HUDEP-2 (cell line): Measurements from ENCODE around the gene PTPN7.

ENCODE experiments used
- DNase-seq, 76 experiments: peaks; one replicate each; lab custom pipeline; 2025; ENCODE audit not compliant: unreplicated experiment in 76 of 76; lab: John Stamatoyannopoulos, UW

Gene PTPN7

DNA sequence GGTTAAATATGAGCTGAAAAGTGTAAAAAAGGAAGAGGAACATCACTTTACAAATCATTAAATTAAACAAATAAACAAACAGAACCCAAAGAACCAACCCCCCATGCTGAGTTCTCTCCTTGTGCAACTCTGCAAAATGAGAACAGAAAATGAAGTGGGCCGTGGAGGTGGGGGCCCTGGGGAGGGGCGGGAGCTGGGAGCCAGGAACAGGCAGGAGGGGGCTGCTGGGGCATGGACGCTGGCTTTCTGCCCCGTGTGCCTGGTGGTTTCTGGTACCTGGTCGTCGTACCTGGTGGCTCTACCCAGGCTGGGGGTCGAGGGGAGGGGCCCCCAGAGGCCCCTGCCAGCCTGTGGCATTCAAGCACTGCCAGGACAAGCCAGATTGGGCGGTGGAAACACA is 26.9 kb downstream of the PTPN7 start:
- no peak for DNase-seq

DNA sequence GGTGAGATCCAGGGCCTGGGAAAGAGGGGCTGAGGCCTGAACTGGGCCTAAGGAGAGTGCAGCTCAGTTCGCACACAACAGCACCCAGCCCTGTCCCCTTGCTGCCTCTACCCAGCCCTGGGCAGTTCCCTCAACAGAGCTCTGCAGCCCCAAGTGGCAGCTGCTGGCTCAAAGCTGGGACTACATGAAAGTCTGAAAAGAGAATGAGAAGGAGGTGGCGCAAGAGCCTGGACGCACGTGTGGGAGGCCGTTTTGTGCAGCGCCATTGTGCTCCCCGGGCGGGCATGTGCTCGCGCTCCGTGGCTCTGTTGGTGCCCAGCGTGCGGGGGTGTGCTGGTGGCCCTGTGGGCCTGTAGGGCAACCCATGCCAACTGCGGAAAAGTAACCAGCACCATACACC is 27.4 kb downstream of the PTPN7 start:
- no peak for DNase-seq

DNA sequence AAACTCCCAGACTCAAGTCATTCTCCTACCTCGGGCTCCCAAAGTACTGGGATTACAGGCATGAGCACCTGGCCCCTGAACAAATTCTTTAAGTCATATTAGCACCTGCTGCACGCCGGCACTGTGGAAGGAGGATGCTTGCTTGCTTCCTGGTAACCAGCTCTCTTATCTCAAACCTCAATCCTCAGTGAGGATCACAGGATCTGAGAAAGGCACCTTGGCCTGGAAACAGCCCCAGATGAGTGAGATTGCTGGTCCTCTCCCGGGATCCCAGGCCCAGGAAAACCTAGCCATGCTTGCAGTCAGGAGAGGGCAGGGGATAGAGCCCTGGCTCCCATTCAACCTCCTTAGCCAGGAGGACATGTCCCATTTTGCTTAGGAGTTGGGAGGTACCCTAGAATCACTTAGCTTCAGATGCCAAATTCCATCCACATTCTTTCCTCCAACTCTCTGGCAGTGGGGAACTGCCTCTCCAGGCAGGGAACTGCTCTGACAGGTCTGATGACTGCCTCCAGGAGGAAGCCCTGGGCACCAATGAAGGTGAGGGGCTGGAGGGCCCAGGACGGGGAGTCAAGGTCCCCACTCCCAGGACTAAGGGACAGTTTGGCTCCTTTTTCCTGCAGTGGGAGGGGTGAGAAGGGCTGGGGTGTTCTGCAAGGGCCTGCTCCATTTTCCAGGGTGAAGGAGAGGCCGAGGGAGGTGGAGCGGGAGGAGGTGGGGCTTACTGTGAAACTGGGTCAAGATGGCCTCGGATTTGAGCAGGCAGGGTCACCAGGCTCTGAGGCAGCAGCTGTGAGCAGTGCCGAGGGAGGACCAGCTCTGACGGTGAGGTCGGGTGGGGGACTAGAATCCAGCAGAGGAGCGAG is 28.2 kb downstream of the PTPN7 start:
- no peak for DNase-seq

DNA sequence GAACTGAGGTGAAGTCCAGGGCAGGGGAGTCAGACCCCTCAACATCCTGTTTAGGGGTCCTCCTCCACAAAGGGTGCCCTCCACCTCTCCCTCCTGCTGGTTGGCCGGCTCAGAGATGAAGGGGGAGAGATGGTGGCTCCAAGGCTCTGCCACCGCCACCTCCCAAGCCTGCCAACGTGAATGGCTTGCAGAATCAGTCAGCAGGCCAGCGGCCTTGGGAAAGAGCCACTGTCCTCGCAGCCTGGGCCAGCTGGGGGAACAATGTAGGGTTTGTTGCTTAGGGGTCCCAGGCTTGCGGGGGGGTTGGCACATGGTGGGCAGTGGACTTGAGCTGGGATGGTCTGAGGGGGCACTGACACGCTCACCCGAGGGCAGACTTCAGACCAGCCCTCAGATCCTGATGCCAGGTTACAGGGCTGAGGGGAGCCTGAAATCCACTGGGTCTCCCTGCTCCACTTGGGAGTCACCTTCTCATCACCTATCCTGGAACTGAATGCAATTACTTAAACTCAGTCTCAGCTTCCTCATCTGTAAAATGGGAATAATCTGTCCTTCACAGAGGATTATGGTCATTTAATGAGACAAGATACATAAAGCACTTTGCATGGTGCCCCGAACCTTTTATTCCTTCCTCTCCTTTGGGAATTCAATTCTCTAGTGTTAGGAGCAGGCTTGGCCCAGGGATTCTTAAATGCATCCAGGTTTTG is 29.4 kb downstream of the PTPN7 start:
- no peak for DNase-seq

DNA sequence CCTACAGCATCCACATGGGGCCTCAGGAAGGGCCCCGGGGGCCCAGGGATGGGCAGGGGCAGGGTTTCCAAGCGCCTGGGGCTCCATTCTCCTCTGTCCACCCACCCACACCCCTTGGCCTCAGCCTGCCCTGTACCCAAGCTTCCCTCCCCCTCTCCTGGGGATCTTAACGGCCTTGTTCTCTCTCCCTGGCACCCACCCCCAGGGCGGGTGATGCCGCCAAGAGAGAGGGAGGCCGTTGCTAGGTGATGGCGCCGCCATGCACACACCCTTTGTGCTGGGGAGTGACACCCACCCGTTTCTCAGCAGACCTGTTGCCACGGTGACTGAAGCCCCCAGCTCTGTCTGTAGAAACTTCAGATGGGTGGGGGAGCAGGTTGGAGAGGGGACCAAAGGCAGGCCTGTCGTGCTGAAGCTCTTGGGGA is 30.1 kb downstream of the PTPN7 start:
- DNase-seq = no peak

DNA sequence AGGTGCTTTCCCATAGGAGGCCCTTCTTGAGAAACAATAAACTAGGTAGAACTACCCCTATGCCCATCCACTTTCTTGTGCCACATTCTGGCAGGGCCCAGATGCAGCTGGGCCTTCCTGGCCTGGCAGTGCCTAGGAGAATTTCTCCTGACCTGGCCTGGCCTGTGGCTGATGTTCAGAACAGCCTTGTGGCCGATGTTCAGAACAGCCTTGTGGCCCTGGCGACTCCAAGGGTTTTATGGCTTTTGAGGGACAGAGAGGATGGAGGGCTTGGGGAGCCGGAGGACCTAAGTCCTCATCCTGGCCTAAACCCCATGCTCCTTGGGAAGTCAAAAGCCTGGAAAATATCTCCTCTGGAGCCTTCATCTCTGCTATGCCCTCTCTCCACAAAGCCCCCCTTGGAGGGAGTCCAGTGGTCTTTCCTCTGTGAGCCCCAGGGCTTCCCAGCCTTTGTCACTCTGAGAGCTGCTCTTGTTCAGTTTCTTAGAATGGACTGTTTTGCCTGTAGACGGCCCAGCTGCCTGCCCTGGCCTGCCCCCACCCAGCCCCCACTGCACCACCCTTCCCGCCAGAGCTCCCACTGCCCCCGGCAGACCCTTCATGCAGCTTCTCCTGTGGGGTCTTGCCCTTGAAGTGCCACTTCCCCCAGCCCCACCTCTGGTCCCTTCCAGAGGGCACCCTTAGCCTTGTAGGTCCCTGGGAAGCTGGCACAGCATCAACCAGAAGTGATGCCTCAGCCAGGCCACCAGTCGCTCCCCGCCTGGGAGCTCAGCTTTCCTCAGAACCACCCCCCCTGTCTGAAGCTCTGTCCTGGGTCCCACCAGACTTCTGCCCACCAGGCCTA is 30.7 kb downstream of the PTPN7 start:
- DNase-seq = no peak

DNA sequence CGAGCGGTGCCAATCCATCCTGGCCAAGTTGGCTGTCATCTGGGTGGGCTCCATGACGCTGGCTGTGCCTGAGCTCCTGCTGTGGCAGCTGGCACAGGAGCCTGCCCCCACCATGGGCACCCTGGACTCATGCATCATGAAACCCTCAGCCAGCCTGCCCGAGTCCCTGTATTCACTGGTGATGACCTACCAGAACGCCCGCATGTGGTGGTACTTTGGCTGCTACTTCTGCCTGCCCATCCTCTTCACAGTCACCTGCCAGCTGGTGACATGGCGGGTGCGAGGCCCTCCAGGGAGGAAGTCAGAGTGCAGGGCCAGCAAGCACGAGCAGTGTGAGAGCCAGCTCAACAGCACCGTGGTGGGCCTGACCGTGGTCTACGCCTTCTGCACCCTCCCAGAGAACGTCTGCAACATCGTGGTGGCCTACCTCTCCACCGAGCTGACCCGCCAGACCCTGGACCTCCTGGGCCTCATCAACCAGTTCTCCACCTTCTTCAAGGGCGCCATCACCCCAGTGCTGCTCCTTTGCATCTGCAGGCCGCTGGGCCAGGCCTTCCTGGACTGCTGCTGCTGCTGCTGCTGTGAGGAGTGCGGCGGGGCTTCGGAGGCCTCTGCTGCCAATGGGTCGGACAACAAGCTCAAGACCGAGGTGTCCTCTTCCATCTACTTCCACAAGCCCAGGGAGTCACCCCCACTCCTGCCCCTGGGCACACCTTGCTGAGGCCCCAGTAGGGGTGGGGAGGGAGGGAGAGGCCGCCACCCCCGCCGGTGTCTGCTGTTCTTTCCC is 32.4 kb downstream of the PTPN7 start:
- DNase-seq = no peak

DNA sequence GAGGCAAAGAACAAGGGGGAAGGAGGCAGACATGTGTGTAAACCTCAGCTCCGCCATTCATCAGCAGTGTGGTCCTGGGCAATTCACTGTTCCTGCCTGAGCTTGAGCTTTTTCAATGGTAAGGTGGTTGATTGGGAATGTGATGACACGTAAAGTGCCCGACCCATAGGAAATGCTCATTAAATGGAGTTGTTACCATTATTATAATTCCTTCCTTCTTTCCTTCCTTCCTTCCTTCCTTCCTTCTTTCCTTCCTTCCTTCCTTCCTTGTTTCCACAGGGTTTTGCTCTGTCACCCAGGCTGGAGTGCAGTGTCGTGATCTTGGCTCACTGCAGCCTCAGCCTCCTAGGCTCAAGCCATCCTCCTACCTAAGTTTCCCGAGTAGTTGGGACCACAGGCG is 33.3 kb downstream of the PTPN7 start:
- DNase-seq = no peak

DNA sequence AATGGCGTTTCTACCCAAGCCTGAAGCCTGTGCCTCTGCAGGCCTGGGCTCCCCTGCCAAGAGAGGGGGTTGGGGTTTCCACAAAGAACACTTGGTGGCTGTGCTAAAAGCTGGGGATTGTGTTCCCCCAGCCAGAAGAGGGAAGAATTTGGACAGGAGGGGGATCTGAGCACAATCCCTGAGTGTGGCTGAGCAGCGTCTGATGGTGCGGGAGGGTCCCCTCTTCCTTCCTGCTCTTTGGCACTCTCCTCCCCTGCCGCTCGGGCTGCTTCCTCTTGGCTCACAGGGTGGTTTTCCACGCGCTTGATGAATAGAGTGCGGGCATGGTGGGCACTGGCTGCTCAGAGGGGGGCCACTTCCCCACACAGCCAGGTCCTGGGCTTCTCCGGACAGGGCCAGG is 34.0 kb downstream of the PTPN7 start:
- no peak for DNase-seq

DNA sequence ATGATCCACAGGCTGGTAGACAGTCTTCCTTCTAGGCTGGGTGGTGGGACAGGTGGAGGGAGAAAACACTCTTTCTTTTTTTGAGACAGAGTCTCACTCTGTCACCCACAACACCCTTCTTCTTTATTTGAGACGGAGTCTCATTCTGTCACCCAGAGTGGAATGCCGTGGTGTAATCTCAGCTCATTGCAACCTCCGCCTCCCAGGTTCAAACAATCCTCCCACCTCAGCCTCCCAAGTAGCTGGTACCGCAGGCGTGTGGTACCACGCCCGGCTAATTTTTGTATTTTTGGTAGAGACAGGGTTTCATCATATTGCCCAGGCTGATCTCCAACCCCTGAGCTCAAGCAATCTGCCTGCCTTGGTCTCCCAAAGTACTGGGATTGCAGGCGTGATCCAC is 34.8 kb downstream of the PTPN7 start:
- DNase-seq = no peak

DNA sequence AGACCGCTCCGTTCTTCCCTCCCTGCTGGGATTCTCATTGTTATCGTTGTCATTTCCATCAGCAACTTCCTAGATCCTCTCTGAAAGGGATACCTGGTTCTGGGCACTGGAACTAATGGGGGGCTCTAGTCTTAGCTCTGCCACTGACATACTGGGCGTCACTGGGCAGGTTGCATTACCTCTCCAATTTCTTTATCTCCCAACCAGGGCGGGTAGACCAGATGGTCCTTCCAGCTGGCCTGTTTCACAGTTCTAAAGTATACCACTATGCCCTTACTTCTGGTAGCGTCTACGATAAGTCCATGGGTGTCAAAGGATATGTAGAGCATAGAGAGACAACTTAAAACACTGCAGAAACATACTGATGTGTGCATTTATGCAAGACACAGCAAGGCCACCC is 36.3 kb downstream of the PTPN7 start:
- DNase-seq = no peak

DNA sequence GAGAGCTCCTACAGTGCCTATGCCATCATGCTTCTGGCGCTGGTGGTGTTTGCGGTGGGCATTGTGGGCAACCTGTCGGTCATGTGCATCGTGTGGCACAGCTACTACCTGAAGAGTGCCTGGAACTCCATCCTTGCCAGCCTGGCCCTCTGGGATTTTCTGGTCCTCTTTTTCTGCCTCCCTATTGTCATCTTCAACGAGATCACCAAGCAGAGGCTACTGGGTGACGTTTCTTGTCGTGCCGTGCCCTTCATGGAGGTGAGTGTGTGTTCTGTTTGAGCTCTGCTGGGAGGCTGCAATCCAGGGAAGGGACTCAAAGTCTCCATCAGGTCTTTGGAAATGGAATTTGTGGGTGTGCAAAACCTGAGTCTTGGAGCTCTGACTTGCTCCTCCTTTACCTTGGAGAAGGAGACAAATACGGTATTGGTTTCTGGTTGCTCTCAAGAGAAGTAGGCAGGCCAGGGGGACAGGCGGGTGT is 37.0 kb downstream of the PTPN7 start:
- no peak for DNase-seq

DNA sequence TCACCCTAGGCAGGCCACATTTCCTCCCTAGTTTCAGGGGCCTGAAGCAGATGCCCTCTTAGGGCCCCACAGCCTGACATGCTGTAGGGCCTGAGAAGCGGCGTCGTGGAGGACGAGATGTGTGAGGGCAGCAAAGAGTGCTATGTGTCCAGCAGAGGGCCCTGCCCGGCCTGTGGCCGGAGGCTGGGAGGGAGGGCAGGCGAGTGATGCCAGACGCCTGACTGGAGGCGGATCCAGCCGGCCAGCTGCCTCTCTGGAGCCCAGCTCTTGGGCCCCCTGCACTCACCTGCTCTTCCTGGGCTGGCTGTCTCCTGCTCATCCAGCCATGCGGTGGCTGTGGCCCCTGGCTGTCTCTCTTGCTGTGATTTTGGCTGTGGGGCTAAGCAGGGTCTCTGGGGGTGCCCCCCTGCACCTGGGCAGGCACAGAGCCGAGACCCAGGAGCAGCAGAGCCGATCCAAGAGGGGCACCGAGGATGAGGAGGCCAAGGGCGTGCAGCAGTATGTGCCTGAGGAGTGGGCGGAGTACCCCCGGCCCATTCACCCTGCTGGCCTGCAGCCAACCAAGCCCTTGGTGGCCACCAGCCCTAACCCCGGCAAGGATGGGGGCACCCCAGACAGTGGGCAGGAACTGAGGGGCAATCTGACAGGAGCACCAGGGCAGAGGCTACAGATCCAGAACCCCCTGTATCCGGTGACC is 37.6 kb downstream of the PTPN7 start, which contains the start of gene GPR37L1:
TSS of gene GPR37L1 (plus strand) at position 279 of the 697 bp plus-strand sequence. CDS start at position 326, 47 bp downstream.
- peak in 1 of 76 experiments; percentile 16 for DNase-seq

DNA sequence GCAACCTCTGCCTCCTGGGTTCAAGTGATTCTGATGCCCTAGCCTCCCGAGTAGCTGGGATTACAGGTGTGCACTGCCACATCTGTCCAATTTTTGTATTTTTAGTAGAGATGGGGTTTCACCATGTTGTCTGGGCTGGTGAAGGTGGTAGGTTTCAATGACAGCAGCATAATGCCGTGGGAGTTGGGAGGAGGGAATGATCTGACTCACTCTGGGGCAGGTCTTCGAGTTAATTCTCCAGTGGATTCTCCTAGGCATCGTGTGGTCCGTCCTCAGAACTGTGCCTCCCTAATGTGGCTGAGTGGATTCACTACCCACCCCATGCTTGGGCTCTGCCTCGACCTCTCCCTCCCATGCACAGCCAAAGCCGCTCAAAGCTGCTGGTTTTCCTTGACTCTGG is 39.4 kb downstream of the PTPN7 start:
- no peak for DNase-seq

DNA sequence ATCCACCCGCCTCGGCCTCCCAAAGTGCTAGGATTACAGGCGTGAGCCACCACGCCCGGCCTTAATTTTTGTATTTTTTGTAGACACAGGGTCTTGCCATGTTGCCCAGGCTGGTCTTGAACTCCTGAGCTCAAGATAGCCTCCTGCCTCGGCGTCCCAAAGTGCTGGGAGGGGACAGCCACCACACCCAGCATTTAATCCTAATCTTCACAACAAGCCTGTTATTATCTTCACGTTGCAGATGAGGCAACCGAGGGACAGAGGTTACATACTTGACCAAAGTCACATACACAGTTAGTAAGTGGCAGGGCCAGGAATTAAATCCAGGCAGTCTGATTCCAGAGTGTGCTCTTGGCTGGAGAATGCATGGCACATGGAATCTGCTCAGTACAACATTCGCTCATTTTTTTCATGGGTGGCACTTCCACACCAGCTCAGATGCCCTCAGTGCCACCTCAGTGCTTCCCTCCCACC is 42.5 kb downstream of the PTPN7 start:
- peak in 66 of 76 experiments; percentile 6 to 80 (median 42) for DNase-seq

DNA sequence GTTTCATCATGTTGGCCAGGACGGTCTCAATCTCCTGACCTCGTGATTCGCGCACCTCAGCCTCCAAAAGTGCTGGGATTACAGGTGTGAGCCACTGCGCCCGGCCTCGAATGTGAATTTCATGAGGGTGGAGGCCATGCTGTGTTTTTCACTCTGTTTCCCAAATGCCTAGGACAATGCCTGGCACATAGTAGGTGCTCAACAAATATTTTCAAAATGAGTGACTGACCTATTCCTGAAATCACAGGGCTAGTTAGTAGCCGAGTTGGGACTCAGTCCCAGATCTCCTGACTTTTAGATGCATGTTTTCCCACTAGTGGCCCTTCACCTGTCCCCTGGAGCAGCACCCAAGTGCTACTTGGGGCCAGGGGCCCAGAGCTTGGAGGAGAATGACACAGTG is 44.1 kb downstream of the PTPN7 start:
- no peak for DNase-seq

DNA sequence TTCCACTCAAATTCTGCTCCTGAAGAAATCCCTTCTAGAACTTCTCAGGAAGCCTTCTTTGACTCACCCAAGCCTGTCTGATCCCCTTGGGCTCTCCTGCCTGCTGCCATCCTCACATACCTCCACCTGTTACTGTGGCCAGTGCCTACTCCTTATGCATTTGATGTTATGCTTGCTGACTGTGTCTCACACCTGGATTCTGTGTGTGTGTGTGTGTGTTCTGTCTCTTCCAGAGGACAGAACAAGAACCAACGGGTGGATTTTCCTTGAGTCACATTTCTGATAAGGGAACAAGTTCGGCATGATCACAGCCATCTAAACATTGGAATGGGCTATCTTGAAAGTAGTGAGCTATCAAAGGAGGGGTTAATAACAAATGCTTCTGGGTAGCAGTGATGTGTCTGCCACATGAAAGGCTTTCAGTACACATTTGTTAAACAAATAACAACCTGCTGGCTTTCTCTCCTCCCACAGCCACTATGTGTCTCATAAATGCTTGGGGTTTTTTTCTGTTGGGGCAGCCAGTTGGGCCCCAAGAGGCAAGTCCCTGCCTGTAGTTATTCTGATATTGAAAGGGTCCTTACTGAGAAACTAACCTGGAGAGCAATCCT is 46.6 kb downstream of the PTPN7 start:
- DNase-seq = no peak

DNA sequence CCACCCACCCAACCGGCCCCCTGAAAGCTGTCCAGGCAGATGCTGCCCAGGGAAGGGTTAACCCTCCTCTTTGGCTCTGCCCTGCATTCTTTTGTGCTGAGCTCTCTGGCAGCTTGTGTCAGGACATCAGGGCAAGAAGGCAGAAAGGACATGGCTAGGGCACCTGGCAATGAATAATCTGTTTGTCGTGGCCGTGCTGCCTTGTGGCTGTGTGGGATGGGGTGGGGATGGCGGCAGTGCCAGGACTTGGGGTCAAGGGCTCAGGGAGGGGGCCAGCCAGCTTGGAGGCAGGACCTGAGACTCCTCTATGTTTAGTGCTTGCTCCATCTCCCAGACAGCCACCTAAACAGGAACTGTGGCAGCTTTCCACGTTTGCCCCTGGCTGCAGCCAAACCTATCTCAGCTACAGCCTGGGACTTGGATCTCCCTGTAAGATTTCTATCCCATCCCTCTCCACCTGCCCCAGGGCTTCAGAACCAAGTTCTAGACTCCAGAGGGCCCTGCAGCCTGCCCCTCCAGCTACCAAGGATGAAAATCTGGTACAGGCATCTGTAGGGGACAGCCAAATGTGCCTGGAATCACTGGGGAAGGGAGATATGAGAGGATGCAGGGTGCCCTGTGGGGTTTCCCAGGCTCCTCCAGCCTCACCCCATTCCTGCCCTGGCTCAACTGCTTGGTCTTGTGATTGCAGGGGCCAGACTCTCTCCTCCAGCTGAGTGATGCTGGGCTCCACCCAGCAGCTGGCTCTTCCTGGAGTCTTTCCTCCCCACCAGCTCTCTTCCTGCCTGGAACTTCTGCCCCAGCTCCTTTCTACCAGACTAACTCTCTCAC is 47.3 kb downstream of the PTPN7 start:
- no peak for DNase-seq
